Measurements from ENCODE around the gene TBPL1.

Gene TBPL1

GRCh38 chr6:134015719-134016557, 62.9 kb downstream of the TBPL1 start:
- no peak for DNase-seq (ENCODE audit: low read depth)
- H3K4me3 ChIP-seq (replicated peaks; ENCODE audit: low read depth, low read length): no peak overlapping the region
- TF ChIP-seq CTCF (IDR thresholded peaks at IDR 0.05; ENCODE audit: low read length, missing control alignments): no peak

- DNase-seq (ENCODE audit: low read depth): no peak
- no peak for TF ChIP-seq CTCF (IDR thresholded peaks at IDR 0.05; ENCODE audit: low read length, missing control alignments)
- no peak overlapping the region for H3K4me3 ChIP-seq (replicated peaks; ENCODE audit: low read depth, low read length)
Observed at GRCh38 chr6:134016558-134016814, 63.5 kb downstream of the TBPL1 start.

GRCh38 chr6:134020071-134020470, 67.0 kb downstream of the TBPL1 start:
- H3K4me3 ChIP-seq (replicated peaks; ENCODE audit: low read depth, low read length): no peak overlapping the region
- no peak for TF ChIP-seq CTCF (IDR thresholded peaks at IDR 0.05; ENCODE audit: low read length, missing control alignments)
- DNase-seq (ENCODE audit: low read depth): no peak

GRCh38 chr6:134020543-134020942, 67.5 kb downstream of the TBPL1 start:
- no peak for TF ChIP-seq CTCF (IDR thresholded peaks at IDR 0.05; ENCODE audit: low read length, missing control alignments)
- DNase-seq (ENCODE audit: low read depth): no peak
- no peak overlapping the region for H3K4me3 ChIP-seq (replicated peaks; ENCODE audit: low read depth, low read length)

GRCh38 chr6:134020968-134021367, 67.9 kb downstream of the TBPL1 start:
- H3K4me3 ChIP-seq (replicated peaks; ENCODE audit: low read depth, low read length): no peak overlapping the region
- TF ChIP-seq CTCF (IDR thresholded peaks at IDR 0.05; ENCODE audit: low read length, missing control alignments): no peak
- no peak for DNase-seq (ENCODE audit: low read depth)

GRCh38 chr6:134021396-134022122, 68.5 kb downstream of the TBPL1 start:
- H3K4me3 ChIP-seq (replicated peaks; ENCODE audit: low read depth, low read length): no peak overlapping the region
- DNase-seq (ENCODE audit: low read depth): no peak
- TF ChIP-seq CTCF (IDR thresholded peaks at IDR 0.05; ENCODE audit: low read length, missing control alignments): no peak
